Epithelial cell of esophagus (primary cell): Measurements from ENCODE around the gene SLC25A6.

Experiments
- DNase-seq: peaks from one replicate; pipeline ENCODE4 v3.0.0; 2010; ENCODE audit warnings: low read depth
- H3K4me3 ChIP-seq: 2 replicates; pipeline ENCODE4 v1.5.1; 2011; ENCODE audit warnings: mild to moderate bottlenecking, low read length, control low read depth
- TF ChIP-seq, protein P1 (sequence below): IDR thresholded peaks from 2 replicates; pipeline ENCODE4 v1.5.1; 2011; ENCODE audit warnings: low read depth, mild to moderate bottlenecking, low read length, control low read depth, inconsistent platforms; ENCODE audit not compliant: insufficient read depth; ENCODE audit errors: missing control alignments

The SLC25A6 gene

DNA sequence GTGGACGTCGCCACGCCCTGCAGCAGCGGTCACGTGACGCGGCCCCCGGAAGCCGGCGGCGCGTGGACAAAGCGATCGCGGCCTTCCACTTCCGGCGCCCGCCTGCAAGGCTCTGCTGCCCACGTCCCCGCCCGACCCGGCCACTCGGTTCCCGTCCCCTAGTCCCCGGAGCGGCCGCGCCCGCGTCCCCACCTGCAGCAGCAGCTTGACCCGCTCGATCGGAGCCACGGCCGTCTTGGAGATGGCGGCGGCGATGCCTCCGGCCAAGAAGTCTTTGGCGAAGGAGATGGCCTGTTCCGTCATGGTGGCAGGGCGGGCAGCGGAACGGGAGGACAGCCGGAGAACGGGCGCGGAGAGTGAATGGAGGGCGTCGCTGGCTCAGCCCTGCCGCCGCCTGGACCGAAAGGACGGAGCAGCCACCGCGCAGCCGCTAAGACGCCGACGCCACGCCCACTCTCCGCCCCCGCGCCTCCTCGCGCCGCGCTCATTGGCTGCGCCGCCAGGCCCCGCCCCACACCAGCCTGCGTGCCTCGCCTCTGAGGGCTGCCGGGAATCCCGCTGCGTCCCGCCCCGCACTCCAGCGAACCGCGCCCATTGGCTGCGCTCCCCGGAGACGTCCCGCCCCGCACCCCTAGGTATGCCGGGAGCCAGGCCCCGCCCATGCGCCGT is at the start of gene SLC25A6:
Gene SLC25A6 (minus strand): TSS at position 407 of the 669 bp plus-strand sequence. CDS start 104 bp downstream, at position 303.
- TF ChIP-seq, protein P1, sequence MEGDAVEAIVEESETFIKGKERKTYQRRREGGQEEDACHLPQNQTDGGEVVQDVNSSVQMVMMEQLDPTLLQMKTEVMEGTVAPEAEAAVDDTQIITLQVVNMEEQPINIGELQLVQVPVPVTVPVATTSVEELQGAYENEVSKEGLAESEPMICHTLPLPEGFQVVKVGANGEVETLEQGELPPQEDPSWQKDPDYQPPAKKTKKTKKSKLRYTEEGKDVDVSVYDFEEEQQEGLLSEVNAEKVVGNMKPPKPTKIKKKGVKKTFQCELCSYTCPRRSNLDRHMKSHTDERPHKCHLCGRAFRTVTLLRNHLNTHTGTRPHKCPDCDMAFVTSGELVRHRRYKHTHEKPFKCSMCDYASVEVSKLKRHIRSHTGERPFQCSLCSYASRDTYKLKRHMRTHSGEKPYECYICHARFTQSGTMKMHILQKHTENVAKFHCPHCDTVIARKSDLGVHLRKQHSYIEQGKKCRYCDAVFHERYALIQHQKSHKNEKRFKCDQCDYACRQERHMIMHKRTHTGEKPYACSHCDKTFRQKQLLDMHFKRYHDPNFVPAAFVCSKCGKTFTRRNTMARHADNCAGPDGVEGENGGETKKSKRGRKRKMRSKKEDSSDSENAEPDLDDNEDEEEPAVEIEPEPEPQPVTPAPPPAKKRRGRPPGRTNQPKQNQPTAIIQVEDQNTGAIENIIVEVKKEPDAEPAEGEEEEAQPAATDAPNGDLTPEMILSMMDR: no peak
- peak within 1 kb of the TSS; percentile 100 for H3K4me3 ChIP-seq
- DNase-seq: peak; percentile 99

DNA sequence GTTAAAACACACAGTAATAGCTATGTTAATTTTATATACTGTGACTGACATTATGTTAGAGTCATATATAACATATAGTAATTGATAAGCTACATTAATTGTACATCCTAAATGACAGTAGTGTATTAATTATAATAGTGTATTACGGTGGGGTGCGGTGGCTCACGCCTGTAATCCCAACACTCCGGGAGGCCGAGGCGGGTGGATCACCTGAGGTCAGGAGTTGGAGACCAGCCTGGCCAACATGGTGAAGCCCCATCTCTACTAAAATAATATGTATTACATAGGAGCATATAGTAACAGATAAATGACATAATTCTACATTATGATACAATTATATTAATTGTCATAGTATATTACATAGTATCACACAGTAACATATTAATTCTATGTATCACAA is 48.6 kb upstream of the SLC25A6 start:
- no peak for DNase-seq
- no peak overlapping the region for H3K4me3 ChIP-seq
- TF ChIP-seq, protein P1: no peak

DNA sequence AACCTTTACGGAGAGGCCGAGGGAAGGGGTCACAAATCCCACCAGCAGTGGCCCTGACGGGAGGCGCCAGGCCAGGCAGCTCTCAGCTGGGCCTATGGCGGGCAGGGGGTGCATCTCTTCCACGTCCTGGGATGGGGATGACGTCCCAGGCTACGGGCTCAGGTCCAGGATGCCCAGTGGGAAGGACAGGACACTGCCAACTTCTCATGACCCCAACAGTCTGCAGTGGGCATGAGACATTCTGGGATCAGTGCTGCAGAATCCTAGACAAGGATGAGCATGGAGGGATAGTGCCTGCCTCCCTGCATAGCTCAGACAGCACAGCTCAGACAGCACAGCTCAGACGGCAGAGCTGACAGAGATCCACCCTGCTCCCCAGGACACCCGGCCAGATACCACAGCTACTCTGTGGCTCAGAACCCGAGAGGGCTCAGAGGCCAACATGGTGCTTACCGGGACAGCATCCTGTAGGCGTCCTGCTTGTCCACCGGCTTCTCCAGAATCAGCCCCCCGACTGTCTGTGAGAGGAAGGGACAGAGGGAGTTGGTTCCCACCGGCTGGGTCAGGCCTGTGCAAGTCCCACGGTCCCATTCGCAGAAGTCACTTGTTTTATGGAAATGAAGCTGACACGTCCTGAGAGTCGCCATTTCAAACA is 43.5 kb upstream of the SLC25A6 start:
- DNase-seq: no peak
- TF ChIP-seq, protein P1: no peak

DNA sequence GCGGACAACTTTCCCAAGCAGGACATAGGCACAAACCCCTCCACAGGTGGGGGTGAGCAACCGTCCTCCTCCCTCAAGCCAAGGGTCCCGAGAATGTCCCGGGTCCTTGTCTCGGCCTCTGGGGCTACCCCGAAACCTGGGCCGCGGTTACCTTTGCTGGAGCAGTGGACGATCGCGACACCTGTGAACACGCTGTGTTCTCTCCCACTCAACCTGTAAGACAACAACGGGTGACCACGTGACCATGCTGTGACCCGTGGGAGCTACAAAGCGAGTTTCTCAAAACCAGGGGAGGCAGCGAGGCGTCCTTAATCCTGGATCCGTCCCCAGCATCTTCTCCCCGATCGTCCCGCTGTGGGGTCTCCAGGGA is 42.9 kb upstream of the SLC25A6 start:
- no peak for DNase-seq
- H3K4me3 ChIP-seq: no peak overlapping the region
- TF ChIP-seq, protein P1: no peak

More for the DNA sequence above, 43.5 kb upstream of the SLC25A6 start:
- no peak overlapping the region for H3K4me3 ChIP-seq

DNA sequence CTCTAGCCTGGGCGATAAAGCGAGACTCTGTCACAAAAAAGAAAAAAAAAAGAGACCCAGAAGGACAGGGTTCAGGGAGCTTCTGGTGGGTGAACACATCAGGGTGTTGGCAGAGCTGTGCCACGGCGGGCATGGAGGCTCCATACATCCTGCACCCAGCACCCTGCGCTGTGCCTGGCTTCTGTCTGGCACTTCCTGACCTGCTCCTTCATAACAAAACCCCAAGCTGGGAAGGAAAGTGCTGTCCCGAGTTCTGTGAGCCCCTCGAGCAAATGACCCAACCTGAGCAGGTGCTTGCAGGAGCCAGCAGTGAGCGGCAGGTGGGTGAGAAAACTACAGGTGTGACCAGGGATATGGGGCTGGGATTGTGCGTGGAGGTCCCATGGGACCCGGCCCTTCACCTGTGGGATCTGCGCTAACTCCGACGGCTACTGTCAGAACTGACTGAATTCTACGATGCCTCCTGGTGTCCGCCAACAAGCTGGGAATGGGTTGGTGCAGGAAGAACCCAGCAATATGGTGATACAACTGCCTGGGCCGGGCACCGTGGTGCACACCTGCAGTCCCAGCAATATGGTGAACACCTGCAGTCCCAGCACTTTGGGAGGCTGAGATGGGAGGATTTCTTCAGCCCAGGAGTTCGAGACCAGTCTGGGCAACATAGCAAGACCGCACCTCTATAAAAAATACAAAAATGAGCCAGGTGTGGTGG is 41.9 kb upstream of the SLC25A6 start:
- no peak overlapping the region for H3K4me3 ChIP-seq
- TF ChIP-seq, protein P1: no peak
- no peak for DNase-seq

DNA sequence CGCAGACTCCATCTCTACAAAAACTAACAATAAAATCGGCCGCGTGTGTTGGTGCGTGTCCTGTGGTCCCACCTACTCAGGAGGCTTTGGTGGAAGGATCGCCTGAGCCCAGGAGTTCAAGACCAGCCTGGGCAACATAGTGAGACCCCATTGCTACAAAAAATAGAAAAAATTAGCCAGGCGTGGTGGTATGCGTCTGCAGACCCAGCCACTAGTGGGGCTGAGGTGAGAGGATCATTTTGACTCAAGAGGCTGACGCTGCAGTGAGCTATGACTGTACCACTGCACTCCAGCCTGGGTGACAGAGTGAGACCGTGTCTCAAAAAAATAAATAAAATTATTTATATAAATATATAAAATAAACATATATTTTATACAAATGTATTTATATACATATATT is 38.5 kb upstream of the SLC25A6 start:
- DNase-seq: no peak
- TF ChIP-seq, protein P1: no peak
- H3K4me3 ChIP-seq: no peak overlapping the region
